ENCODE measurements around the gene EGFL8. TPM values are rescaled to one million over a fixed set of nuclear protein-coding genes. Genes with fewer than 3 reads are reported as not detected.

EGFL8 gene
- total and polyA plus RNA-seq, 2 of the 8 experiments (the other 6 are each of a cell fraction or from before 2014, with no cell fraction given): 5.0 to 9.2 TPM

GRCh38 chr6:32196682-32197616, 32.6 kb downstream of the EGFL8 start (continued):
- TF ChIP-seq, protein P1, sequence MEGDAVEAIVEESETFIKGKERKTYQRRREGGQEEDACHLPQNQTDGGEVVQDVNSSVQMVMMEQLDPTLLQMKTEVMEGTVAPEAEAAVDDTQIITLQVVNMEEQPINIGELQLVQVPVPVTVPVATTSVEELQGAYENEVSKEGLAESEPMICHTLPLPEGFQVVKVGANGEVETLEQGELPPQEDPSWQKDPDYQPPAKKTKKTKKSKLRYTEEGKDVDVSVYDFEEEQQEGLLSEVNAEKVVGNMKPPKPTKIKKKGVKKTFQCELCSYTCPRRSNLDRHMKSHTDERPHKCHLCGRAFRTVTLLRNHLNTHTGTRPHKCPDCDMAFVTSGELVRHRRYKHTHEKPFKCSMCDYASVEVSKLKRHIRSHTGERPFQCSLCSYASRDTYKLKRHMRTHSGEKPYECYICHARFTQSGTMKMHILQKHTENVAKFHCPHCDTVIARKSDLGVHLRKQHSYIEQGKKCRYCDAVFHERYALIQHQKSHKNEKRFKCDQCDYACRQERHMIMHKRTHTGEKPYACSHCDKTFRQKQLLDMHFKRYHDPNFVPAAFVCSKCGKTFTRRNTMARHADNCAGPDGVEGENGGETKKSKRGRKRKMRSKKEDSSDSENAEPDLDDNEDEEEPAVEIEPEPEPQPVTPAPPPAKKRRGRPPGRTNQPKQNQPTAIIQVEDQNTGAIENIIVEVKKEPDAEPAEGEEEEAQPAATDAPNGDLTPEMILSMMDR (IDR thresholded peaks at IDR 0.05; ENCODE audit: control extremely low read depth in 1 of 3, insufficient read depth in 1 of 3, low read depth in 1 of 3, low read length in 3 of 3): 0 out of 4 replicates have a peak, but pooled peaks of 1 of the 3 experiments have one; percentile 2
- 0 out of 2 replicates have a peak, but pooled peaks have one; percentile 31 for TF ChIP-seq TAF1 (IDR thresholded peaks at IDR 0.05; ENCODE audit: low read depth, low read length)
- TF ChIP-seq CBX8 (IDR thresholded peaks at IDR 0.05; ENCODE audit: borderline replicate concordance, low read depth, low read length): no peak
- peak; percentile 41; the same call in 1 of the 2 replicates for TF ChIP-seq POLR2AphosphoS5 (IDR thresholded peaks at IDR 0.05; ENCODE audit: low read depth, low read length)
- no peak for TF ChIP-seq YY1 (IDR thresholded peaks at IDR 0.05; ENCODE audit: low read depth, low read length)
- TF ChIP-seq CEBPB (IDR thresholded peaks at IDR 0.05; ENCODE audit: low read depth, low read length): no peak
- TF ChIP-seq GTF2F1 (IDR thresholded peaks at IDR 0.05; ENCODE audit: borderline replicate concordance, low read depth, low read length): 0 out of 2 replicates have a peak, but pooled peaks have one; percentile 7

Data from H1 (cell line).